Thyroid gland (tissue), 4 donors: ENCODE measurements around the gene SEMA5A.

ENCODE experiments used
- POLR2A ChIP-seq, 2 donors: fragments of 450-650 bp; IDR thresholded peaks; one replicate each; pipeline ENCODE4 v1.6.1; 2017; ENCODE audit warnings: antibody characterized with exemption in 2 of 2, mild to moderate bottlenecking in 2 of 2, moderate library complexity in 1 of 2
- TF ChIP-seq, protein P1 (sequence below), 6 experiments: fragments of 200-600 bp in 3 of 6; fragments of 450-650 bp in 3 of 6; sonication (generic) in 3 of 6; IDR thresholded peaks; one replicate each; pipeline ENCODE4 v1.5.1; 2016 to 2019; ENCODE audit warnings: antibody characterized with exemption in 6 of 6, mild to moderate bottlenecking in 2 of 6, inconsistent platforms in 1 of 6, moderate library complexity in 1 of 6

DNA sequence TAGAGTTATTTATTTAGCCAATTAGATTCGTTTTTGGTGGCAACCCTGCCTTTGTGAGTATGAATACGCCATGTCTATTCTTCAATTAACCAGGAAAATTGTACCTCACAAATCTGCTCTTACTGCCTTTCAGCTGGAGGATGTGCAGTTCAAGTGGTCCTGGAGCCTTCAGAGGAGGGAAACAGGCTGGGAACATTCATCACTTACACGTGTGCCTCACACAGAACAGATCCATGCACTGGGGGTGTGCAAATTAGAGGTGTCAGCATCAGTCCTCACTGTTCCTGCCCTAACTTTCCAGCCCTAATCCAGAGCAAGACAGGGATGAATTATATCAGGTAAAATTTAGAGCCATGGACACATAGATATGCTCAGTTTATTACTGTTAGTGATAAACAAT is 65.4 kb downstream of the SEMA5A start:
- TF ChIP-seq, protein P1, sequence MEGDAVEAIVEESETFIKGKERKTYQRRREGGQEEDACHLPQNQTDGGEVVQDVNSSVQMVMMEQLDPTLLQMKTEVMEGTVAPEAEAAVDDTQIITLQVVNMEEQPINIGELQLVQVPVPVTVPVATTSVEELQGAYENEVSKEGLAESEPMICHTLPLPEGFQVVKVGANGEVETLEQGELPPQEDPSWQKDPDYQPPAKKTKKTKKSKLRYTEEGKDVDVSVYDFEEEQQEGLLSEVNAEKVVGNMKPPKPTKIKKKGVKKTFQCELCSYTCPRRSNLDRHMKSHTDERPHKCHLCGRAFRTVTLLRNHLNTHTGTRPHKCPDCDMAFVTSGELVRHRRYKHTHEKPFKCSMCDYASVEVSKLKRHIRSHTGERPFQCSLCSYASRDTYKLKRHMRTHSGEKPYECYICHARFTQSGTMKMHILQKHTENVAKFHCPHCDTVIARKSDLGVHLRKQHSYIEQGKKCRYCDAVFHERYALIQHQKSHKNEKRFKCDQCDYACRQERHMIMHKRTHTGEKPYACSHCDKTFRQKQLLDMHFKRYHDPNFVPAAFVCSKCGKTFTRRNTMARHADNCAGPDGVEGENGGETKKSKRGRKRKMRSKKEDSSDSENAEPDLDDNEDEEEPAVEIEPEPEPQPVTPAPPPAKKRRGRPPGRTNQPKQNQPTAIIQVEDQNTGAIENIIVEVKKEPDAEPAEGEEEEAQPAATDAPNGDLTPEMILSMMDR (IDR thresholded peaks at IDR 0.05), result no peak
- no peak for TF ChIP-seq POLR2A (IDR thresholded peaks at IDR 0.05)
